Endothelial cell of hepatic sinusoid (primary cell): ENCODE results near the gene ACADSB.

Experiments
- in situ Hi-C: cut with HindIII; loops from 2 replicates; pipeline ENCODE4 v1.10.0; 2017; ENCODE audit warnings: low sequenced_read_pairs

Gene ACADSB

GRCh38 chr10:123038782-123039631, 30.2 kb downstream of the ACADSB start:
- in situ Hi-C loops, result no loop called here

- in situ Hi-C loops, result no loop called here
Measured at GRCh38 chr10:123039632-123039930, 30.8 kb downstream of the ACADSB start.

- in situ Hi-C loops, result no loop called here
Measured at GRCh38 chr10:123042708-123043408, 34.1 kb downstream of the ACADSB start.

- in situ Hi-C loops, result no loop called here
Measured at GRCh38 chr10:123043409-123043925, 34.7 kb downstream of the ACADSB start.

- in situ Hi-C loops, result no loop called here
Measured at GRCh38 chr10:123044391-123044790, 35.6 kb downstream of the ACADSB start.

- in situ Hi-C loops, result no loop called here
Measured at GRCh38 chr10:123045961-123046731, 37.3 kb downstream of the ACADSB start.

- in situ Hi-C loops, result no loop called here
Measured at GRCh38 chr10:123057968-123058367, 49.2 kb downstream of the ACADSB start.

GRCh38 chr10:123061865-123062264, 53.1 kb downstream of the ACADSB start:
- in situ Hi-C loops, result no loop called here

GRCh38 chr10:123062726-123063125, 53.9 kb downstream of the ACADSB start:
- in situ Hi-C loops, result no loop called here

- in situ Hi-C loops, result no loop called here
Measured at GRCh38 chr10:123068087-123068853, 59.5 kb downstream of the ACADSB start.

GRCh38 chr10:123069246-123069986, 60.6 kb downstream of the ACADSB start:
- in situ Hi-C loops, result no loop called here

- in situ Hi-C loops, result no loop called here
Measured at GRCh38 chr10:123073187-123073586, 64.4 kb downstream of the ACADSB start.

- in situ Hi-C loops, result no loop called here
Measured at GRCh38 chr10:123074215-123074614, 65.4 kb downstream of the ACADSB start.

- in situ Hi-C loops, result no loop called here
Measured at GRCh38 chr10:123081896-123082295, 73.1 kb downstream of the ACADSB start.

GRCh38 chr10:123083811-123084210, 75.0 kb downstream of the ACADSB start:
- in situ Hi-C loops, result no loop called here

- in situ Hi-C loops, result no loop called here
Measured at GRCh38 chr10:123086281-123086680, 77.5 kb downstream of the ACADSB start.

- in situ Hi-C loops, result no loop called here
Measured at GRCh38 chr10:123087348-123087747, 78.5 kb downstream of the ACADSB start.

GRCh38 chr10:123087786-123088185, 79.0 kb downstream of the ACADSB start:
- in situ Hi-C loops, result no loop called here

- in situ Hi-C loops, result no loop called here
Measured at GRCh38 chr10:123092635-123093414, 84.0 kb downstream of the ACADSB start.
